Liver (tissue), 9 donors: Measurements from ENCODE around the gene CDK10. TPM values are rescaled to one million over a fixed set of nuclear protein-coding genes. Genes with fewer than 3 reads are reported as not detected.

Experiments used
- DNase-seq: peaks from one replicate; pipeline ENCODE4 v3.0.0-alpha.2; 2017; ENCODE audit warnings: low spot score
- H3K27ac ChIP-seq, 2 donors: one replicate each; pipeline ENCODE4 v1.7.0; 2013; ENCODE audit warnings: inconsistent platforms in 2 of 2, low read length in 2 of 2, control low read depth in 1 of 2, low read depth in 1 of 2, mild to moderate bottlenecking in 1 of 2
- H3K27me3 ChIP-seq, 4 donors: one replicate each; pipeline versions ENCODE4 v1.6.1 to v1.7.0; 2013; ENCODE audit warnings: low read length in 3 of 4, inconsistent platforms in 1 of 4, mild to moderate bottlenecking in 1 of 4, moderate library complexity in 1 of 4; ENCODE audit not compliant: control insufficient read depth in 4 of 4, insufficient read depth in 4 of 4
- H3K36me3 ChIP-seq, 4 donors: one replicate each; pipeline versions ENCODE4 v1.6.1 to v1.7.0; 2013; ENCODE audit warnings: low read length in 3 of 4, mild to moderate bottlenecking in 3 of 4, low read depth in 1 of 4, moderate library complexity in 1 of 4; ENCODE audit not compliant: control insufficient read depth in 4 of 4, insufficient read depth in 3 of 4
- H3K4me1 ChIP-seq, 4 donors: one replicate each; pipeline versions ENCODE4 v1.6.1 to v1.7.0; 2013; ENCODE audit warnings: low read length in 3 of 4, mild to moderate bottlenecking in 3 of 4, moderate library complexity in 1 of 4; ENCODE audit not compliant: control insufficient read depth in 4 of 4, insufficient read depth in 4 of 4
- H3K4me3 ChIP-seq, 3 donors: one replicate each; pipeline versions ENCODE4 v1.6.1 to v1.7.0; 2013; ENCODE audit warnings: low read length in 3 of 3, control low read depth in 1 of 3, low read depth in 1 of 3, mild to moderate bottlenecking in 1 of 3
- H3K9ac ChIP-seq, 2 donors: one replicate each; pipeline ENCODE4 v1.7.0; 2013; ENCODE audit warnings: low read length in 2 of 2, mild to moderate bottlenecking in 2 of 2, moderate library complexity in 2 of 2, control low read depth in 1 of 2, low read depth in 1 of 2
- H3K9me3 ChIP-seq, 4 donors: one replicate each; pipeline versions ENCODE4 v1.6.1 to v1.7.0; 2013; ENCODE audit warnings: low read length in 3 of 4; ENCODE audit not compliant: control insufficient read depth in 4 of 4
- ATF3 ChIP-seq: IDR thresholded peaks from 2 replicates; pipeline ENCODE4 v1.6.1; 2016; ENCODE audit warnings: antibody characterized with exemption
- EGR1 ChIP-seq, 2 donors: IDR thresholded peaks; 2 replicates each; pipeline ENCODE4 v1.6.1; 2016 to 2018; ENCODE audit warnings: antibody characterized with exemption in 2 of 2, low read depth in 2 of 2
- FOXA1 ChIP-seq: IDR thresholded peaks from 2 replicates; pipeline ENCODE4 v1.6.1; 2016; ENCODE audit warnings: antibody characterized with exemption
- FOXA2 ChIP-seq: IDR thresholded peaks from 2 replicates; pipeline ENCODE4 v1.6.1; 2016; ENCODE audit warnings: antibody characterized with exemption
- GABPA ChIP-seq, 2 donors: IDR thresholded peaks in 1 of 2; conservative IDR thresholded peaks in 1 of 2; 2 replicates each; pipeline ENCODE4 v1.6.1; 2016; ENCODE audit warnings: antibody characterized with exemption in 2 of 2, mild to moderate bottlenecking in 1 of 2, moderate library complexity in 1 of 2
- HNF4A ChIP-seq, 2 donors: conservative IDR thresholded peaks; 2 replicates each; pipeline ENCODE4 v1.6.1; 2016; ENCODE audit warnings: antibody characterized with exemption in 2 of 2, mild to moderate bottlenecking in 2 of 2
- HNF4G ChIP-seq: IDR thresholded peaks from 2 replicates; pipeline ENCODE4 v1.6.1; 2016; ENCODE audit warnings: antibody characterized with exemption
- JUND ChIP-seq, 2 donors: IDR thresholded peaks; 2 replicates each; pipeline ENCODE4 v1.6.1; 2016; ENCODE audit warnings: antibody characterized with exemption in 2 of 2
- MAX ChIP-seq: IDR thresholded peaks from 2 replicates; pipeline ENCODE4 v1.6.1; 2016; ENCODE audit warnings: antibody characterized with exemption
- RAD21 ChIP-seq, 2 donors: IDR thresholded peaks; 2 replicates each; pipeline ENCODE4 v1.6.1; 2016; ENCODE audit warnings: antibody characterized with exemption in 2 of 2, mild to moderate bottlenecking in 2 of 2
- REST ChIP-seq: IDR thresholded peaks from 2 replicates; pipeline ENCODE4 v1.6.1; 2016; ENCODE audit warnings: antibody characterized with exemption, mild to moderate bottlenecking
- RXRA ChIP-seq, 2 donors: IDR thresholded peaks; 2 replicates each; pipeline ENCODE4 v1.6.1; 2017 to 2018; ENCODE audit warnings: antibody characterized with exemption in 2 of 2, mild to moderate bottlenecking in 1 of 2
- SP1 ChIP-seq: IDR thresholded peaks from 2 replicates; pipeline ENCODE4 v1.6.1; 2018; ENCODE audit warnings: antibody characterized with exemption, mild to moderate bottlenecking
- TAF1 ChIP-seq: conservative IDR thresholded peaks from 2 replicates; pipeline ENCODE4 v1.6.1; 2016; ENCODE audit warnings: antibody characterized with exemption, mild to moderate bottlenecking
- YY1 ChIP-seq: IDR thresholded peaks from 2 replicates; pipeline ENCODE4 v1.6.1; 2016; ENCODE audit warnings: antibody characterized with exemption, mild to moderate bottlenecking
- ZBTB33 ChIP-seq: IDR thresholded peaks from 2 replicates; pipeline ENCODE4 v1.6.1; 2016; ENCODE audit warnings: antibody characterized with exemption
- WGBS: extraction: QIAGEN DNeasy Blood & Tissue Kit; methylation state at CpG from one replicate; pipeline ENCODE4 v1.1.7; 2013; 5-methylcytosine and 5-hydroxymethylcytosine counted together
- polyA plus RNA-seq, 2 donors: library from polyadenylated mRNA; stranded (reverse) in 1 of 2; unstranded in 1 of 2; fragments of 200-250 nt in 1 of 2; fragments of >200 nt in 1 of 2; fragmentation: Nextera tagmentation in 1 of 2; extraction: Ambion mirVana in 1 of 2; gene quantifications; one replicate each; pipeline versions ENCODE4 v1.2.1 to v1.2.3, GENCODE V29; 2013 to 2015
- total RNA-seq, 2 donors: library from RNA; depleted of rRNA; stranded (reverse); fragments of >200 nt; gene quantifications; one replicate each; pipeline ENCODE4 v1.2.3, GENCODE V29; 2014
- donor health status: healthy.
- donor health status: healthy.
- donor health status: healthy.
- donor health status: healthy.
- donor health status: healthy.

Gene CDK10
- total and polyA plus RNA-seq, 4 donors, result 25.1 to 81.2 (median 56.0) TPM

GRCh38 chr16:89691986-89692569 lies 5.6 kb downstream of the CDK10 start:
- WGBS, result 96% methylated on average over 13 of the region's 13 CpGs
- H3K27me3 ChIP-seq, result no peaks in the 10 kb centered on the region
- H3K9ac ChIP-seq, result no peak overlapping the region
- H3K27ac ChIP-seq, result no peak overlapping the region
- TF ChIP-seq TAF1 (no peak), GABPA (IDR thresholded peaks at IDR 0.05 in 1 of 2, conservative IDR thresholded peaks at IDR 0.05 in 1 of 2) (no peak), RXRA (IDR thresholded peaks at IDR 0.05) (no peak), JUND (IDR thresholded peaks at IDR 0.05) (no peak), HNF4A (conservative IDR thresholded peaks at IDR 0.05) (no peak), REST (no peak)
- no peak overlapping the region for H3K4me3 ChIP-seq
- peaks cover 3 to 20% (median 13%) of the 10 kb centered on the region in 4 donors for H3K4me1 ChIP-seq
- no peak for DNase-seq
- H3K9me3 ChIP-seq, result no peaks in the 10 kb centered on the region
- peaks cover 14 to 41% (median 24%) of the 10 kb centered on the region in 4 donors for H3K36me3 ChIP-seq

- Histone ChIP-seq H3K27me3 (no peaks in the 10 kb centered on the region), H3K36me3 (peaks cover 14 to 41% (median 24%) of the 10 kb centered on the region in 4 donors), H3K4me3 (no peak overlapping the region), H3K27ac (no peak overlapping the region), H3K9me3 (no peaks in the 10 kb centered on the region), H3K9ac (no peak overlapping the region), H3K4me1 (peaks cover 0 to 14% (median 4%) of the 10 kb centered on the region in 4 donors)
- WGBS, result 93% methylated on average over 11 of the region's 11 CpGs
- TF ChIP-seq SP1 (no peak), RAD21 (IDR thresholded peaks at IDR 0.05) (no peak), JUND (IDR thresholded peaks at IDR 0.05) (no peak), GABPA (IDR thresholded peaks at IDR 0.05 in 1 of 2, conservative IDR thresholded peaks at IDR 0.05 in 1 of 2) (no peak), HNF4G (no peak), RXRA (IDR thresholded peaks at IDR 0.05) (no peak), MAX (no peak), ATF3 (no peak), FOXA1 (no peak), REST (no peak), ZBTB33 (no peak), TAF1 (no peak), HNF4A (conservative IDR thresholded peaks at IDR 0.05) (no peak), EGR1 (IDR thresholded peaks at IDR 0.05; ENCODE audit: low read depth in 2 of 2) (no peak), YY1 (no peak), FOXA2 (no peak)
- DNase-seq, result no peak
Observed at GRCh38 chr16:89693289-89693731, 6.8 kb downstream of the CDK10 start.
